Naive thymus-derived CD8-positive, alpha-beta T cell (primary cell): ENCODE data around the gene RILPL2. TPM values are rescaled to one million over a fixed set of nuclear protein-coding genes. Genes with fewer than 3 reads are reported as not detected.
"Not testable (repeated sequence)": the region's sequence is repeated elsewhere in the genome, so short reads cannot be mapped to it uniquely, and the experiment has no call there.

Experiments used
- ATAC-seq, 2 donors: fragments of 150-1000 bp; cut with Tn5 transposase in 1 of 2; sonication (Bioruptor Pico), chemical (Tn5 transposase) in 1 of 2; 1 replicate in 1 of 2; 2 replicates in 1 of 2; pipeline ENCODE4 v1.10.0; 2021; ENCODE audit warnings: mild to moderate bottlenecking in 2 of 2, moderate library complexity in 2 of 2
- POLR2A ChIA-PET: fragments of 350-600 bp; sonication (Branson Sonifier 250); formaldehyde crosslinking; loops from one replicate; lab custom pipeline; 2021; ENCODE audit warnings: antibody characterized with exemption; lab: Charles Lee
- DNase-seq, 10 donors: peaks; one replicate each; pipeline versions ENCODE4 v3.0.0 to v3.0.0-alpha.2; 2020 to 2022
- H3K27ac Mint-ChIP-seq, 10 donors: one replicate each; pipeline ENCODE4 v1.8.0; 2020 to 2022; ENCODE audit warnings: mild to moderate bottlenecking in 10 of 10, mixed read lengths in 10 of 10, moderate library complexity in 4 of 10, inconsistent platforms in 1 of 10
- H3K27me3 Mint-ChIP-seq, 5 donors: one replicate each; pipeline ENCODE4 v1.8.0; 2021 to 2022; ENCODE audit warnings: mixed read lengths in 5 of 5
- H3K36me3 Mint-ChIP-seq, 3 donors: one replicate each; pipeline ENCODE4 v1.8.0; 2020 to 2022; ENCODE audit warnings: mixed read lengths in 3 of 3, mild to moderate bottlenecking in 2 of 3, inconsistent platforms in 1 of 3
- H3K4me1 Mint-ChIP-seq, 4 donors: one replicate each; pipeline ENCODE4 v1.8.0; 2021 to 2022; ENCODE audit warnings: mixed read lengths in 4 of 4
- H3K4me3 Mint-ChIP-seq, 10 donors: one replicate each; pipeline ENCODE4 v1.8.0; 2020 to 2022; ENCODE audit warnings: mild to moderate bottlenecking in 10 of 10, mixed read lengths in 10 of 10, moderate library complexity in 6 of 10, inconsistent platforms in 1 of 10
- H3K9me3 Mint-ChIP-seq, 9 donors: one replicate each; pipeline ENCODE4 v1.8.0; 2020 to 2022; ENCODE audit warnings: mixed read lengths in 9 of 9, mild to moderate bottlenecking in 3 of 9, inconsistent platforms in 1 of 9, moderate library complexity in 1 of 9
- polyA plus RNA-seq, 3 donors: library from polyadenylated mRNA; unstranded; fragments of 300-500 nt; fragmentation: Illumina TruSeq; gene quantifications; one replicate each; pipeline ENCODE4 v1.2.3, GENCODE V29; 2021
- total RNA-seq, 8 experiments: library from RNA in 2 of 8; stranded (reverse) in 2 of 8; gene quantifications; one replicate each; pipeline ENCODE4 v1.2.3 and lab custom pipeline; 2021 to 2026

RILPL2 gene
- total and polyA plus RNA-seq, 5 experiments from 2014 or later, result 3.2 to 4.4 (median 3.3) TPM

- not testable (repeated sequence) for ATAC-seq, H3K36me3 Mint-ChIP-seq, H3K4me3 Mint-ChIP-seq, H3K27me3 Mint-ChIP-seq, DNase-seq, H3K9me3 Mint-ChIP-seq
- peak overlapping the region in 6 of 10 donors; percentile 10 to 88 (median 58) for H3K27ac Mint-ChIP-seq
- H3K4me1 Mint-ChIP-seq, result peaks cover 4 to 16% (median 8%) of the 10 kb centered on the region in 4 donors
- POLR2A ChIA-PET, result interaction anchor here (0.7 to 5.7 kb wide), 2 partner anchors 17 to 27 kb away, joined by 3 to 72 read pairs; partner anchors contain the start of gene KMT5A
These were observed 68.1 kb downstream of the RILPL2 start for GRCh38 chr12:123368431-123368830.

DNA sequence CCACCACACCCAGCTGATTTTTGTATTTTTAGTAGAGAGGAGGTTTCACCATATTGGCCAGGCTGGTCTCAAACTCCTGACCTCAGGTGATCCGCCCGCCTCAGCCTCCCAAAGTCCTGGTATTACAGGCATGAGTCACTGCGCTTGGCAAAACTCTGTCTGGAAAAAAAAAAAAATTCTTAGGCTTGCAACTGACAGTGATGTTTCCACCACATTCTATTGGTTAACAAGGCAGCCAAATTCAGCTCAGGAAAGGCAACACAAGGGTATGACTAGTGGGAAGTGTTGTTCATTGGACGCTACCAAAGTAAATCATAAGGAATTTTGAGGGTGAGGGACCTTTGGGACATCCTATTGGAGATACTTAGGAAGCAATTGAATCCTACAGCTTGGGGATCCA lies 69.0 kb downstream of the RILPL2 start:
- no peak for DNase-seq
- Mint-ChIP-seq H3K36me3 (no peaks in the 10 kb centered on the region), H3K27me3 (no peaks in the 10 kb centered on the region), H3K27ac (peak overlapping the region in 9 of 10 donors; percentile 48 to 88 (median 61)), H3K9me3 (no peaks in the 10 kb centered on the region), H3K4me3 (no peak overlapping the region), H3K4me1 (peaks cover 11 to 22% (median 13%) of the 10 kb centered on the region in 4 donors)
- POLR2A ChIA-PET, result interaction anchor here (0.6 to 5.7 kb wide), 4 partner anchors 18 to 238 kb away, joined by 4 to 72 read pairs (median 4); partner anchors contain the start of gene KMT5A
- no peak for ATAC-seq

Other genes with a start within 250 kb of the RILPL2 start
- gene MPHOSPH9, start 203.5 kb downstream of the RILPL2 start, total RNA-seq, result 10 to 100 TPM; 81.1 to 81.8 TPM
- 10 to 100 TPM; 33.9 to 53.4 (median 44.8) TPM for gene MPHOSPH9, start 203.5 kb downstream of the RILPL2 start, polyA plus RNA-seq
- 10 to 100 TPM; 61.0 to 62.0 TPM for gene MTRFR, start 203.2 kb downstream of the RILPL2 start, total RNA-seq
- 10 to 100 TPM; 45.2 to 63.6 (median 56.5) TPM for gene MTRFR, start 203.2 kb downstream of the RILPL2 start, polyA plus RNA-seq
- gene CDK2AP1, start 164.8 kb downstream of the RILPL2 start, total RNA-seq, result 1 to 10 TPM; 7.4 to 7.8 TPM
- 1 to 10 TPM; 2.0 to 6.4 (median 5.4) TPM for gene CDK2AP1, start 164.8 kb downstream of the RILPL2 start, polyA plus RNA-seq
- gene SBNO1, start 71.8 kb downstream of the RILPL2 start, total RNA-seq, result 10 to 100 TPM; 48.0 to 52.1 TPM
- gene SBNO1, start 71.8 kb downstream of the RILPL2 start, polyA plus RNA-seq, result 10 to 100 TPM; 29.8 to 36.1 (median 36.0) TPM
- 10 to 100 TPM; 23.7 to 26.5 TPM for gene KMT5A, start 52.6 kb downstream of the RILPL2 start, total RNA-seq
- 1 to 10 TPM; 1.0 to 3.3 (median 1.7) TPM for gene KMT5A, start 52.6 kb downstream of the RILPL2 start, polyA plus RNA-seq
- 10 to 100 TPM; 46.6 to 48.8 TPM for gene SNRNP35, start 21.5 kb upstream of the RILPL2 start, total RNA-seq
- 10 to 100 TPM; 16.8 to 27.0 (median 20.4) TPM for gene SNRNP35, start 21.5 kb upstream of the RILPL2 start, polyA plus RNA-seq
- gene RILPL1, start 97.0 kb upstream of the RILPL2 start, total RNA-seq, result 1 to 10 TPM; 4.9 to 5.9 TPM
- under 1 TPM; 0.06 to 0.24 (median 0.23) TPM for gene RILPL1, start 97.0 kb upstream of the RILPL2 start, polyA plus RNA-seq
- 10 to 100 TPM; 85.6 to 94.3 TPM for gene TMED2, start 147.9 kb upstream of the RILPL2 start, total RNA-seq
- 100 to 1,000 TPM; 212 to 349 (median 259) TPM for gene TMED2, start 147.9 kb upstream of the RILPL2 start, polyA plus RNA-seq
- gene DDX55, start 165.4 kb upstream of the RILPL2 start, total RNA-seq, result 10 to 100 TPM; 53.3 to 54.8 TPM
- 10 to 100 TPM; 15.2 to 24.1 (median 19.1) TPM for gene DDX55, start 165.4 kb upstream of the RILPL2 start, polyA plus RNA-seq
- gene EIF2B1, start 197.0 kb upstream of the RILPL2 start, total RNA-seq, result 10 to 100 TPM; 54.3 to 57.3 TPM
- 10 to 100 TPM; 59.9 to 64.5 (median 62.6) TPM for gene EIF2B1, start 197.0 kb upstream of the RILPL2 start, polyA plus RNA-seq
- 10 to 100 TPM; 27.5 to 34.6 TPM for gene GTF2H3, start 197.1 kb upstream of the RILPL2 start, total RNA-seq
- 10 to 100 TPM; 36.6 to 39.9 (median 38.8) TPM for gene GTF2H3, start 197.1 kb upstream of the RILPL2 start, polyA plus RNA-seq
- gene TCTN2, start 234.4 kb upstream of the RILPL2 start, total RNA-seq, result 1 to 10 TPM; 6.3 to 7.8 TPM
- gene TCTN2, start 234.4 kb upstream of the RILPL2 start, polyA plus RNA-seq, result 1 to 10 TPM; 1.0 to 1.8 (median 1.6) TPM